H1 (cell line): ENCODE measurements around the gene PRR23E. TPM values are rescaled to one million over a fixed set of nuclear protein-coding genes. Genes with fewer than 3 reads are reported as not detected.

Experiments
- HDAC2 ChIP-seq, 2 experiments: fragments of 300-600 bp in 1 of 2; sonication (generic) in 1 of 2; IDR thresholded peaks; 2 replicates each; pipeline ENCODE4 v1.6.1; 2011 to 2012; ENCODE audit warnings: low read depth in 2 of 2, low read length in 2 of 2, mild to moderate bottlenecking in 2 of 2, moderate library complexity in 2 of 2, borderline replicate concordance in 1 of 2, inconsistent platforms in 1 of 2
- TBP ChIP-seq: IDR thresholded peaks from 2 replicates; pipeline ENCODE4 v1.6.1; 2011; ENCODE audit warnings: low read depth, low read length, improper control_type of control experiment
- polyA plus RNA-seq, 7 experiments: library from polyadenylated mRNA; depleted of rRNA in 3 of 7; stranded (reverse) in 5 of 7; unstranded in 2 of 7; fragments of >200 nt in 5 of 7; fragments of 200-250 nt in 2 of 7; gene quantifications; 1 replicate in 5 of 7; 2 replicates in 1 of 7; 4 replicates in 1 of 7; pipeline versions ENCODE4 v1.2.1 to v1.2.3, GENCODE V29; 2011 to 2013; ENCODE audit warnings: missing spikeins in 2 of 7, mixed read lengths in 2 of 7
- total RNA-seq: library from RNA; stranded (reverse); fragmentation: NEBNext Ultra II Directional; extraction: Animal tissue kit (Norgen Biotek cat#: 25700); gene quantifications from 2 replicates; pipeline ENCODE4 v1.2.1, GENCODE V29; 2021

The PRR23E gene
- total and polyA plus RNA-seq, 2 of the 8 experiments (the other 6 are each of a cell fraction or from before 2014, with no cell fraction given): not detected

GRCh38 chr3:127214975-127215374 lies 22.0 kb downstream of the PRR23E start (continued):
- no peak for TF ChIP-seq HDAC2 (IDR thresholded peaks at IDR 0.05; ENCODE audit: borderline replicate concordance in 1 of 2, low read depth in 2 of 2, low read length in 2 of 2)
- TF ChIP-seq TBP: no peak
- TF ChIP-seq, all 59 proteins: peak for 0
